Endothelial cell (in vitro differentiated cells): ENCODE data around the gene PTCHD1. TPM values are rescaled to one million over a fixed set of nuclear protein-coding genes. Genes with fewer than 3 reads are reported as not detected.

Source experiments
- DNase-seq: peaks from one replicate; pipeline ENCODE4 v3.0.0; 2021; ENCODE audit warnings: low spot score
- H3K27ac Mint-ChIP-seq: one replicate; pipeline ENCODE4 v1.8.0; 2021; ENCODE audit warnings: mixed read lengths, inconsistent platforms; ENCODE audit not compliant: unreplicated experiment
- H3K27me3 Mint-ChIP-seq: one replicate; pipeline ENCODE4 v1.8.0; 2021; ENCODE audit warnings: mild to moderate bottlenecking, moderate library complexity, mixed read lengths, inconsistent platforms; ENCODE audit not compliant: unreplicated experiment
- H3K36me3 Mint-ChIP-seq: one replicate; pipeline ENCODE4 v1.8.0; 2021; ENCODE audit warnings: mild to moderate bottlenecking, low read depth, mixed read lengths, inconsistent platforms; ENCODE audit not compliant: unreplicated experiment
- H3K4me1 Mint-ChIP-seq: one replicate; pipeline ENCODE4 v1.8.0; 2021; ENCODE audit warnings: mild to moderate bottlenecking, mixed read lengths, inconsistent platforms; ENCODE audit not compliant: unreplicated experiment
- H3K4me3 Mint-ChIP-seq: one replicate; pipeline ENCODE4 v1.8.0; 2021; ENCODE audit warnings: mild to moderate bottlenecking, mixed read lengths, inconsistent platforms; ENCODE audit not compliant: unreplicated experiment
- H3K9me3 Mint-ChIP-seq: one replicate; pipeline ENCODE4 v1.8.0; 2021; ENCODE audit warnings: mixed read lengths, inconsistent platforms; ENCODE audit not compliant: unreplicated experiment
- CTCF ChIP-seq: fragments of 200-600 bp; sonication (generic); IDR thresholded peaks from one replicate; pipeline ENCODE4 v1.5.0; 2021; ENCODE audit warnings: antibody characterized with exemption; ENCODE audit not compliant: unreplicated experiment
- total RNA-seq: library from RNA; stranded (reverse); fragmentation: NEBNext Ultra II Directional; extraction: Animal tissue kit (Norgen Biotek cat#: 25700); gene quantifications from one replicate; pipeline ENCODE4 v1.2.1, GENCODE V29; 2021; ENCODE audit not compliant: unreplicated experiment

The PTCHD1 gene
- total RNA-seq, 1 donor from 2014 or later = 0.87 TPM

- no peak overlapping the region for H3K27ac Mint-ChIP-seq
- no peaks in the 10 kb centered on the region for H3K36me3 Mint-ChIP-seq
- peaks cover 4% of the 10 kb centered on the region for H3K4me1 Mint-ChIP-seq
- DNase-seq = no peak
- no peaks in the 10 kb centered on the region for H3K27me3 Mint-ChIP-seq
- no peak for TF ChIP-seq CTCF
- no peak overlapping the region for H3K4me3 Mint-ChIP-seq
- no peaks in the 10 kb centered on the region for H3K9me3 Mint-ChIP-seq
These were observed 51.6 kb downstream of the PTCHD1 start for GRCh38 chrX:23386260-23386659.

- H3K36me3 Mint-ChIP-seq = no peaks in the 10 kb centered on the region
- TF ChIP-seq CTCF = no peak
- H3K4me1 Mint-ChIP-seq = peaks cover 3% of the 10 kb centered on the region
- DNase-seq = no peak
- H3K27ac Mint-ChIP-seq = no peak overlapping the region
- H3K9me3 Mint-ChIP-seq = no peaks in the 10 kb centered on the region
- no peak overlapping the region for H3K4me3 Mint-ChIP-seq
- H3K27me3 Mint-ChIP-seq = no peaks in the 10 kb centered on the region
These were observed 52.1 kb downstream of the PTCHD1 start for GRCh38 chrX:23386726-23387125.

- Mint-ChIP-seq H3K9me3 (no peaks in the 10 kb centered on the region), H3K27ac (no peak overlapping the region), H3K36me3 (no peaks in the 10 kb centered on the region), H3K4me3 (no peak overlapping the region), H3K27me3 (no peaks in the 10 kb centered on the region), H3K4me1 (no peaks in the 10 kb centered on the region)
- DNase-seq = no peak
- no peak for TF ChIP-seq CTCF
These were observed 53.0 kb downstream of the PTCHD1 start for GRCh38 chrX:23387550-23388184.

- DNase-seq = no peak
- no peaks in the 10 kb centered on the region for H3K9me3 Mint-ChIP-seq
- H3K27ac Mint-ChIP-seq = no peak overlapping the region
- no peaks in the 10 kb centered on the region for H3K36me3 Mint-ChIP-seq
- no peak for TF ChIP-seq CTCF
- H3K4me3 Mint-ChIP-seq = no peak overlapping the region
- H3K27me3 Mint-ChIP-seq = no peaks in the 10 kb centered on the region
- no peaks in the 10 kb centered on the region for H3K4me1 Mint-ChIP-seq
These were observed 54.6 kb downstream of the PTCHD1 start for GRCh38 chrX:23389196-23389792.

GRCh38 chrX:23390979-23391378 lies 56.3 kb downstream of the PTCHD1 start:
- Mint-ChIP-seq H3K36me3 (no peaks in the 10 kb centered on the region), H3K4me1 (no peaks in the 10 kb centered on the region), H3K4me3 (no peak overlapping the region), H3K27me3 (no peaks in the 10 kb centered on the region), H3K27ac (no peak overlapping the region), H3K9me3 (no peaks in the 10 kb centered on the region)
- DNase-seq = no peak
- no peak for TF ChIP-seq CTCF
